GM23338 (cell line): ENCODE results near the gene KCNIP3. TPM values are rescaled to one million over a fixed set of nuclear protein-coding genes. Genes with fewer than 3 reads are reported as not detected.

Source experiments
- ATAC-seq: fragments of 200-7000 bp; cut with Tn5 transposase; 3 replicates; pipeline ENCODE4 v1.9.1; 2020
- DNase-seq: peaks from one replicate; pipeline ENCODE4 v3.0.0-alpha.2; 2015; ENCODE audit warnings: low spot score
- H2AFZ ChIP-seq: fragments of 200-600 bp; sonication (generic); 2 replicates; pipeline ENCODE4 v1.8.0; 2016; ENCODE audit warnings: antibody characterized with exemption, mild to moderate bottlenecking, moderate library complexity
- H3F3A ChIP-seq: fragments of 200-600 bp; sonication (generic); replicated peaks from 2 replicates; pipeline ENCODE4 v1.8.0; 2017; ENCODE audit warnings: antibody characterized with exemption, mixed run types, low read depth
- H3K27ac ChIP-seq: fragments of 200-600 bp; sonication (generic); 2 replicates; pipeline ENCODE4 v1.6.1; 2016; ENCODE audit warnings: low read depth
- H3K27me3 ChIP-seq: fragments of 200-600 bp; sonication (generic); 2 replicates; pipeline ENCODE4 v1.8.0; 2016; ENCODE audit warnings: mild to moderate bottlenecking, mixed run types, moderate library complexity; ENCODE audit not compliant: insufficient read depth
- H3K36me3 ChIP-seq: fragments of 200-600 bp; sonication (generic); 2 replicates; pipeline ENCODE4 v1.8.0; 2016; ENCODE audit warnings: mild to moderate bottlenecking; ENCODE audit not compliant: insufficient read depth
- H3K4me1 ChIP-seq: fragments of 200-600 bp; sonication (generic); 2 replicates; pipeline ENCODE4 v1.8.0; 2016; ENCODE audit warnings: mild to moderate bottlenecking, moderate library complexity; ENCODE audit not compliant: insufficient read depth
- H3K4me2 ChIP-seq: fragments of 200-600 bp; sonication (generic); 2 replicates; pipeline ENCODE4 v1.7.1; 2017; ENCODE audit warnings: mixed run types
- H3K4me3 ChIP-seq: fragments of 200-600 bp; sonication (generic); 2 replicates; pipeline ENCODE4 v1.6.1; 2016; ENCODE audit warnings: mixed run types
- H3K79me2 ChIP-seq: fragments of 200-600 bp; sonication (generic); replicated peaks from 2 replicates; pipeline ENCODE4 v1.8.0; 2017; ENCODE audit warnings: mild to moderate bottlenecking; ENCODE audit not compliant: insufficient read depth
- H3K9me2 ChIP-seq: fragments of 200-600 bp; sonication (generic); 2 replicates; pipeline ENCODE4 v1.8.0; 2017; ENCODE audit not compliant: insufficient read depth
- H4K20me1 ChIP-seq: fragments of 200-600 bp; sonication (generic); replicated peaks from 2 replicates; pipeline ENCODE4 v1.8.0; 2017; ENCODE audit warnings: mild to moderate bottlenecking; ENCODE audit not compliant: insufficient read depth
- H3K27ac Mint-ChIP-seq: 2 replicates; pipeline ENCODE4 v1.8.0; 2020; ENCODE audit warnings: inconsistent platforms, mild to moderate bottlenecking, moderate library complexity, mixed read lengths
- H3K27me3 Mint-ChIP-seq: 3 replicates; pipeline ENCODE4 v1.8.0; 2022; ENCODE audit warnings: low read depth, mild to moderate bottlenecking, moderate library complexity, mixed read lengths, inconsistent platforms; ENCODE audit not compliant: insufficient read depth, poor library complexity
- H3K36me3 Mint-ChIP-seq: 3 replicates; pipeline ENCODE4 v1.8.0; 2021; ENCODE audit warnings: low read depth, mild to moderate bottlenecking, inconsistent platforms, moderate library complexity, mixed read lengths
- H3K4me1 Mint-ChIP-seq: 3 replicates; pipeline ENCODE4 v1.8.0; 2020; ENCODE audit warnings: mild to moderate bottlenecking, inconsistent platforms, mixed read lengths
- H3K4me3 Mint-ChIP-seq: 3 replicates; pipeline ENCODE4 v1.8.0; 2021; ENCODE audit warnings: moderate library complexity, mild to moderate bottlenecking, inconsistent platforms, mixed read lengths
- H3K9me3 Mint-ChIP-seq: 3 replicates; pipeline ENCODE4 v1.8.0; 2020; ENCODE audit warnings: moderate library complexity, mild to moderate bottlenecking, inconsistent platforms, mixed read lengths
- CREB1 ChIP-seq: fragments of 250-450 bp; sonication (Bioruptor Pico); IDR thresholded peaks from 2 replicates; pipeline ENCODE4 v1.5.0; 2020; ENCODE audit warnings: low read depth, mild to moderate bottlenecking, moderate library complexity
- CTCF ChIP-seq, 2 experiments: fragments of 200-600 bp in 1 of 2; sonication (generic) in 1 of 2; conservative IDR thresholded peaks; 2 replicates each; pipeline versions ENCODE4 v1.5.1 to v1.6.1; 2016 to 2017; ENCODE audit warnings: antibody characterized with exemption in 2 of 2, low read depth in 2 of 2, mild to moderate bottlenecking in 2 of 2, moderate library complexity in 1 of 2
- ETS1 ChIP-seq: IDR thresholded peaks from 2 replicates; pipeline ENCODE4 v1.6.1; 2016; ENCODE audit warnings: antibody characterized with exemption
- EZH2 ChIP-seq: fragments of 200-600 bp; sonication (generic); IDR thresholded peaks from one replicate; pipeline ENCODE4 v1.8.0; 2017; ENCODE audit warnings: antibody characterized with exemption, mild to moderate bottlenecking, low read depth; ENCODE audit not compliant: unreplicated experiment
- EZH2phosphoT487 ChIP-seq: fragments of 200-600 bp; sonication (generic); IDR thresholded peaks from one replicate; pipeline ENCODE4 v1.8.1; 2018; ENCODE audit warnings: antibody characterized with exemption; ENCODE audit not compliant: unreplicated experiment
- JUNB ChIP-seq: IDR thresholded peaks from one replicate; pipeline ENCODE4 v1.6.1; 2016; ENCODE audit warnings: antibody characterized with exemption; ENCODE audit not compliant: unreplicated experiment
- NANOG ChIP-seq: IDR thresholded peaks from 2 replicates; pipeline ENCODE4 v1.6.1; 2016; ENCODE audit warnings: antibody characterized with exemption, borderline replicate concordance
- POLR2AphosphoS5 ChIP-seq: IDR thresholded peaks from 2 replicates; pipeline ENCODE4 v1.6.1; 2016; ENCODE audit warnings: antibody characterized with exemption, low read depth
- REST ChIP-seq: IDR thresholded peaks from one replicate; pipeline ENCODE4 v1.6.1; 2018; ENCODE audit warnings: antibody characterized with exemption; ENCODE audit not compliant: unreplicated experiment
- STAT1 ChIP-seq: IDR thresholded peaks from one replicate; pipeline ENCODE4 v1.6.1; 2016; ENCODE audit warnings: antibody characterized with exemption; ENCODE audit not compliant: unreplicated experiment
- ZNF114 ChIP-seq: fragments of 250-450 bp; sonication (Bioruptor Pico); IDR thresholded peaks from 2 replicates; pipeline ENCODE4 v1.5.0; 2020; ENCODE audit warnings: mild to moderate bottlenecking, moderate library complexity
- ZNF331 ChIP-seq: fragments of 250-450 bp; sonication (Bioruptor Pico); IDR thresholded peaks from 2 replicates; pipeline ENCODE4 v1.5.0; 2020; ENCODE audit warnings: low read depth, mild to moderate bottlenecking, moderate library complexity
- polyA plus RNA-seq: library from polyadenylated mRNA; unstranded; fragments of >200 nt; fragmentation: Nextera tagmentation; extraction: Ambion mirVana; gene quantifications from 2 replicates; pipeline ENCODE4 v1.2.1, GENCODE V29; 2016
- total RNA-seq: library from RNA; depleted of rRNA; stranded (reverse); fragments of >200 nt; shearing (Covaris generic); gene quantifications from 2 replicates; pipeline ENCODE4 v1.2.3, GENCODE V29; 2014
- TF ChIP-seq, protein P1 (sequence below): fragments of 250-450 bp; sonication (Bioruptor Pico); IDR thresholded peaks from 2 replicates; pipeline ENCODE4 v1.5.0; 2020; ENCODE audit warnings: mild to moderate bottlenecking, moderate library complexity

KCNIP3 gene
- total and polyA plus RNA-seq, 2 experiments from 2014 or later, result 0.32 to 0.83 TPM

DNA sequence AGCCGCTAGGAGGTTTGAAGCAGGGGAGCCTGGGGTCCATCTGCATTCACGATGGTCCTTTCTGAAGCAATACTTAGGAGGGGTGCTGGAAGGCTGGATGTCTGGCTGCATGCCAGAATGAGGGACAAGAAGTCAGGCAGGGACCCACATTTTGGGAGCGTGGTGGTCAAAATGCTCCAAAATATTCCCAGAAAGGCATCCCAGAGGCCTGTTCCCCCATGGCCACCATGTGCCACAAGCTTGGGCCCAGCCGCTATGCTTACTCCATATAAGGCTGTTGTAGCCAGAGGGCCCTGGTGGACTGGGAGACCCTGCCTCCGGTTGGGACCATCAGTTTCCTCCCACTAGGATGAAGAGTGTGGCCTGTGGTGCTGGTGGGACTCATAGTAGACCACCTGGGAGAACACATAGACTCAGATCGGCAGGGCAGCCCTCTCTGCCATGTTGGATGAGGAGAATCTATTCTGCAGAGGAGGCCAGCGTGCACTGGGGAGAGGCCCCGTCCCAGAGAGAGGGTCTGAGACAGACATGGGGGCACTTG lies 26.5 kb upstream of the KCNIP3 start:
- no peaks in the 10 kb centered on the region for H3K9me2 ChIP-seq
- peaks cover 8% of the 10 kb centered on the region for H3K4me1 ChIP-seq
- no peaks in the 10 kb centered on the region for H3K79me2 ChIP-seq
- Mint-ChIP-seq H3K4me3 (no peak overlapping the region), H3K9me3 (no peaks in the 10 kb centered on the region; the same call in 2 of the 3 replicates), H3K27me3 (peaks cover 26% of the 10 kb centered on the region), H3K4me1 (peaks cover 19% of the 10 kb centered on the region; the same call in 2 of the 3 replicates), H3K27ac (no peak overlapping the region), H3K36me3 (no peaks in the 10 kb centered on the region; the same call in 2 of the 3 replicates)
- no peak for TF ChIP-seq STAT1
- no peak for TF ChIP-seq NANOG
- TF ChIP-seq ETS1, result no peak
- TF ChIP-seq CTCF (conservative IDR thresholded peaks at IDR 0.05; ENCODE audit: low read depth in 2 of 2), result no peak
- no peak for TF ChIP-seq REST
- TF ChIP-seq POLR2AphosphoS5, result no peak
- TF ChIP-seq, protein P1, sequence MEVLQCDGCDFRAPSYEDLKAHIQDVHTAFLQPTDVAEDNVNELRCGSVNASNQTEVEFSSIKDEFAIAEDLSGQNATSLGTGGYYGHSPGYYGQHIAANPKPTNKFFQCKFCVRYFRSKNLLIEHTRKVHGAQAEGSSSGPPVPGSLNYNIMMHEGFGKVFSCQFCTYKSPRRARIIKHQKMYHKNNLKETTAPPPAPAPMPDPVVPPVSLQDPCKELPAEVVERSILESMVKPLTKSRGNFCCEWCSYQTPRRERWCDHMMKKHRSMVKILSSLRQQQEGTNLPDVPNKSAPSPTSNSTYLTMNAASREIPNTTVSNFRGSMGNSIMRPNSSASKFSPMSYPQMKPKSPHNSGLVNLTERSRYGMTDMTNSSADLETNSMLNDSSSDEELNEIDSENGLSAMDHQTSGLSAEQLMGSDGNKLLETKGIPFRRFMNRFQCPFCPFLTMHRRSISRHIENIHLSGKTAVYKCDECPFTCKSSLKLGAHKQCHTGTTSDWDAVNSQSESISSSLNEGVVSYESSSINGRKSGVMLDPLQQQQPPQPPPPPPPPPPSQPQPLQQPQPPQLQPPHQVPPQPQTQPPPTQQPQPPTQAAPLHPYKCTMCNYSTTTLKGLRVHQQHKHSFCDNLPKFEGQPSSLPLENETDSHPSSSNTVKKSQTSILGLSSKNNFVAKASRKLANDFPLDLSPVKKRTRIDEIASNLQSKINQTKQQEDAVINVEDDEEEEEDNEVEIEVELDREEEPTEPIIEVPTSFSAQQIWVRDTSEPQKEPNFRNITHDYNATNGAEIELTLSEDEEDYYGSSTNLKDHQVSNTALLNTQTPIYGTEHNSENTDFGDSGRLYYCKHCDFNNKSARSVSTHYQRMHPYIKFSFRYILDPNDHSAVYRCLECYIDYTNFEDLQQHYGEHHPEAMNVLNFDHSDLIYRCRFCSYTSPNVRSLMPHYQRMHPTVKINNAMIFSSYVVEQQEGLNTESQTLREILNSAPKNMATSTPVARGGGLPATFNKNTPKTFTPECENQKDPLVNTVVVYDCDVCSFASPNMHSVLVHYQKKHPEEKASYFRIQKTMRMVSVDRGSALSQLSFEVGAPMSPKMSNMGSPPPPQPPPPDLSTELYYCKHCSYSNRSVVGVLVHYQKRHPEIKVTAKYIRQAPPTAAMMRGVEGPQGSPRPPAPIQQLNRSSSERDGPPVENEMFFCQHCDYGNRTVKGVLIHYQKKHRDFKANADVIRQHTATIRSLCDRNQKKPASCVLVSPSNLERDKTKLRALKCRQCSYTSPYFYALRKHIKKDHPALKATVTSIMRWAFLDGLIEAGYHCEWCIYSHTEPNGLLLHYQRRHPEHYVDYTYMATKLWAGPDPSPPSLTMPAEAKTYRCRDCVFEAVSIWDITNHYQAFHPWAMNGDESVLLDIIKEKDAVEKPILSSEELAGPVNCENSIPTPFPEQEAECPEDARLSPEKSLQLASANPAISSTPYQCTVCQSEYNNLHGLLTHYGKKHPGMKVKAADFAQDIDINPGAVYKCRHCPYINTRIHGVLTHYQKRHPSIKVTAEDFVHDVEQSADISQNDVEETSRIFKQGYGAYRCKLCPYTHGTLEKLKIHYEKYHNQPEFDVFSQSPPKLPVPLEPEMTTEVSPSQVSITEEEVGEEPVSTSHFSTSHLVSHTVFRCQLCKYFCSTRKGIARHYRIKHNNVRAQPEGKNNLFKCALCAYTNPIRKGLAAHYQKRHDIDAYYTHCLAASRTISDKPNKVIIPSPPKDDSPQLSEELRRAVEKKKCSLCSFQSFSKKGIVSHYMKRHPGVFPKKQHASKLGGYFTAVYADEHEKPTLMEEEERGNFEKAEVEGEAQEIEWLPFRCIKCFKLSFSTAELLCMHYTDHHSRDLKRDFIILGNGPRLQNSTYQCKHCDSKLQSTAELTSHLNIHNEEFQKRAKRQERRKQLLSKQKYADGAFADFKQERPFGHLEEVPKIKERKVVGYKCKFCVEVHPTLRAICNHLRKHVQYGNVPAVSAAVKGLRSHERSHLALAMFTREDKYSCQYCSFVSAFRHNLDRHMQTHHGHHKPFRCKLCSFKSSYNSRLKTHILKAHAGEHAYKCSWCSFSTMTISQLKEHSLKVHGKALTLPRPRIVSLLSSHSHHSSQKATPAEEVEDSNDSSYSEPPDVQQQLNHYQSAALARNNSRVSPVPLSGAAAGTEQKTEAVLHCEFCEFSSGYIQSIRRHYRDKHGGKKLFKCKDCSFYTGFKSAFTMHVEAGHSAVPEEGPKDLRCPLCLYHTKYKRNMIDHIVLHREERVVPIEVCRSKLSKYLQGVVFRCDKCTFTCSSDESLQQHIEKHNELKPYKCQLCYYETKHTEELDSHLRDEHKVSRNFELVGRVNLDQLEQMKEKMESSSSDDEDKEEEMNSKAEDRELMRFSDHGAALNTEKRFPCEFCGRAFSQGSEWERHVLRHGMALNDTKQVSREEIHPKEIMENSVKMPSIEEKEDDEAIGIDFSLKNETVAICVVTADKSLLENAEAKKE (CRISPR knock-in tag), result no peak
- no peak for TF ChIP-seq ZNF114
- TF ChIP-seq CREB1, result no peak
- no peak for TF ChIP-seq EZH2
- TF ChIP-seq JUNB, result no peak
- TF ChIP-seq EZH2phosphoT487, result no peak
- TF ChIP-seq ZNF331 (CRISPR knock-in tag), result no peak
- no peaks in the 10 kb centered on the region for H3K27me3 ChIP-seq
- H3K4me2 ChIP-seq, result no peak overlapping the region
- DNase-seq, result no peak
- no peaks in the 10 kb centered on the region for H4K20me1 ChIP-seq
- ATAC-seq, result no peak
- no peak overlapping the region for H3K27ac ChIP-seq
- no peak overlapping the region for H2AFZ ChIP-seq
- H3F3A ChIP-seq, result no peaks in the 10 kb centered on the region
- H3K4me3 ChIP-seq, result no peak overlapping the region
- H3K36me3 ChIP-seq, result no peaks in the 10 kb centered on the region
